ENCODE results near the gene SCG5. TPM values are rescaled to one million over a fixed set of nuclear protein-coding genes. Genes with fewer than 3 reads are reported as not detected.

Gene SCG5
- total RNA-seq, 1 donor from 2014 or later, result not detected

- intact Hi-C loops (cut with DNase I), result loop anchor here (10.0 kb wide), 1 partner anchor 478 kb away; no protein-coding TSS in a partner anchor
- DNase-seq (ENCODE audit: missing footprints) (no peak), ATAC-seq (no peak)
These were observed 15.0 kb downstream of the SCG5 start for GRCh38 chr15:32656496-32656895.

GRCh38 chr15:32657198-32657883, 15.8 kb downstream of the SCG5 start:
- no peak for ATAC-seq
- no peak for DNase-seq (ENCODE audit: missing footprints)
- intact Hi-C loops (cut with DNase I), result loop anchor here (10.0 kb wide), 1 partner anchor 477 kb away; no protein-coding TSS in a partner anchor

DNA sequence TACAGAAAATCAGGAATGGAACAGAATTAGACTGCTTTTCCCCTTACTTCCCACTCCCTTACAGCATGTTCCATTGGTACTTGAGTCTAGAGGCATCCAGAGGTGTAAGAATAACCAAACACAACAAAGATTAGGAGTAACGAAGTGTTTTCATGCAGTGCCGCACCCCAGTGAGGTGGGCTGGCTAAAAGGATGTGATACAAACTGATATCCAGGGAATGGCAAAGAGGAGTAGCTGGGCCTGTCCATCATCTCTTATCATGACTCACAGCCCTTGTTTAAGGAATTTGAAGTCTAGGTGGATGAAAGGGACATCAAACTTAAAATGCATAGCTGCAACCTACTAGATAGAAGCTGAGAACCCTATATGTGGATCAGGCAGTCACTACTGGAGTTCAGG, 16.4 kb downstream of the SCG5 start:
- no peak for ATAC-seq
- intact Hi-C loops (cut with DNase I), result loop anchor here (10.0 kb wide), 1 partner anchor 477 kb away; no protein-coding TSS in a partner anchor
- DNase-seq (ENCODE audit: missing footprints), result no peak

- no peak for DNase-seq (ENCODE audit: missing footprints)
- peak; percentile 54 for ATAC-seq
- intact Hi-C loops (cut with DNase I), result loop anchor here (10.0 kb wide), 2 partner anchors 295 to 475 kb away; no protein-coding TSS in a partner anchor
These were observed 18.0 kb downstream of the SCG5 start for GRCh38 chr15:32659340-32660155.

DNA sequence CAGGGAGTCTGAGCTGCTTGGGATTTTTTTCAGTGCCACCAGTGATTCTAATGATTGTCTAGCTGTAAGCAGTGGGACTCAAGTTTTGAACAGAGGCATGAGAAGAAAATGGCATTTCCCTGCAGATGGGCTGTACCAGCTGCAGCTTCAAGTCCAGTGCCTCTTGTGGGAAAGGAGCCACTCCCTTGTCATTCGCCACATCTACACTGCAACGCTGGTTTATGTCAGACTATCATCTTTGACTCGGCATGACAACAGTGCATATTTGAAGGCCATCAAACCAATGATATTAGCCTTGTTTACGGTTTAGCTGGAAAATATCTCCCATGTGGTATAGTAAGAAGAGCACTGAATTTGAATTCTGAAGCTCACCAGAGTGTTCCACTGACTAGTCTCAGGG, 22.2 kb downstream of the SCG5 start:
- ATAC-seq, result no peak
- intact Hi-C loops (cut with DNase I), result loop anchor here (2.0 to 10.0 kb wide), 2 partner anchors 291 to 331 kb away; no protein-coding TSS in a partner anchor
- no peak for DNase-seq (ENCODE audit: missing footprints)

DNA sequence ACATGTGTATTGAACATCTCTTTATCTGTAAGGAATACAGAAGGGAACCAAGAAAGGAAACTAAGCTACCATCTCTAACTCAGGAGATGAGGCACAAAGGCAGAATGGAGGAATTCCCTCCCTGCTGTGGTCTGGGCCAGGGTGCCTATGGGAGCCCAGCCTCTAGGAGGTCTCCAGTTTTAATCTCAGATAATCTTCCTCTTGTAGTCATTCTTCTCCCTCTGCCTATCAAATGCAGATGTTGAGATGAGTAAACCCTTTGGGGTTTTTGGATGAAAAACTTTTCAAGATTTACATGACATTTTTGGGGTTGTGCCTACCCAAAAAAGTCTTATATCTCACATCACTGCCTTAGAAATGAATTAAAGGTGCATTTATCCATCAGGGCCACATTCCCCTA, 23.3 kb downstream of the SCG5 start:
- DNase-seq (ENCODE audit: missing footprints), result no peak
- intact Hi-C loops (cut with DNase I), result loop anchor here (10.0 kb wide), 1 partner anchor 290 kb away; no protein-coding TSS in a partner anchor
- ATAC-seq, result no peak

DNA sequence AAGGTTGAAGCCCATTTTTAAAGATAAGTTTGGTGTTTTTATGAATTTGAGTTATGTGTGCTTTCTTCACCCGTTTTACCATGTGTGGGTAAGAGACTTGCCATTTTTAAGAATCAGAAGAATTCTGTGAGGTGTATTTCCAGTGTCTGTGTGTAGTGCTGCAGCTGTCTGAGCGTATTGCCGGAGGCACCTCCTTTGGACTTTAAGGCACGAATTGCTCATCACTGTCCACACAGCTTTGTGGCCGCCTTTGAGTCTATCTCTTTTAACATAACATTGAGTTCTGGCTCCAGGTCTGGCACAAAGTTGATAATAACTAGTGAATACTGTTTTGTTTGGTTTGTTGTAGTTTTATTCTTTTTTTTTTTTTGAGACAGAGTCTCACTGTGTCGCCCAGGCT, 25.8 kb downstream of the SCG5 start:
- DNase-seq (ENCODE audit: missing footprints) (no peak), ATAC-seq (no peak)
- intact Hi-C loops (cut with DNase I), result loop anchor here (10.0 kb wide), 1 partner anchor 287 kb away; no protein-coding TSS in a partner anchor

DNA sequence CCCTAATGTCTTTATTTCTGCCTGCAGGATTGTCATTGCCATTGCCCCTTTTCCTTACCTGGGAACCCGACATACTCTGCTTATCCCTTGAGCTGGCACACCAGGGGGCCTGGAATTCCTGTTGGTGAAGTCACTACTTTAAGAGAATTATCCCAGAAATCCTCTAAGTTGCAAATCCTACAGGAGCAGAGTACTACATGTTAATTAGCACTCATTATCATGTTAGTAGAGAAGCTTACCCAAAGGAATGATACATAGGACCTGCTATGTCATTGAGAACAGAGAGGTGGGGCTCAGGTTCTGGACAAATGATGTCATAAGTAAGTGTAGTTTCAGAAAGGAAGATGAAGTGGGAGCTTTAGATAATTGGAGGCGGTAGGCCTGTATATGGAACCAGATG, 27.4 kb downstream of the SCG5 start:
- DNase-seq (ENCODE audit: missing footprints), result no peak
- intact Hi-C loops (cut with DNase I), result loop anchor here (10.0 kb wide), 1 partner anchor 286 kb away; no protein-coding TSS in a partner anchor
- ATAC-seq, result no peak

DNA sequence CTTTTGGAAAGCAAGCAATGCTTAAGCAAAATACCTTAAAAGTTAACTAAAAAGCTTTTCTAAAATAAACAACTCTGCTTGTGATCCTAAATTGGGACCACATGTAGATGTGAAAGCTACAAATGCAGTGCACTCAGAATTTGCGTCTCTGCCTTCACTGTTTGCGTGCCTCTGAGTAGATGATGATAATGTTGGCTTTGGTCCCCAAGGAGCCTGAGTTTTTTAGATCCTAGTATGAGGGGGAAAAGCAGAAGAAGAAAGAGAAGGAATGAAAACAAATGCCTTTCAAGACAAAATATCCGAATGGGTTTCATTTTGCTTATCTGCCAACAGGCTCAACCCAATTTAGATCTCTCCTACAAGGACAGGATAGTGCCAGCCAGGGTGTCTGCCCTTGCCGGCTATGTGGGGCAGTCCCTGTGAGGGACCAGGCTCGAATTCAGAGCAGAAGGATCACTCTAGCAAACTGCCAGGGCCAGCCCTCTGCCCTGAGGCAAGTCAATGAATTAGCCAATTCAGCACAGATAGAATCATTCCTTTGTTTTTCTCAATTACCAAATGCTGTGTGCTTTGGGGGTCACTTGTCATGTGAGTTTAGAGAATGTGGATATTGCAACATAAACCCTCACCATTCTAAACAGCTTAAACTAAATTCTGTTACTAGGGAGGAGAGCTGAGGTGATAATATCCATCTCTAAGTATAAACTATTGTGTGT, 28.5 kb downstream of the SCG5 start:
- intact Hi-C loops (cut with DNase I), result loop anchor here (10.0 kb wide), 1 partner anchor 285 kb away; no protein-coding TSS in a partner anchor
- ATAC-seq, result peak; percentile 46
- DNase-seq (ENCODE audit: missing footprints), result no peak

- intact Hi-C loops (cut with DNase I), result no loop called here
- ATAC-seq (no peak), DNase-seq (ENCODE audit: missing footprints) (no peak)
These were observed 29.1 kb downstream of the SCG5 start for GRCh38 chr15:32670623-32671022.

- DNase-seq (ENCODE audit: missing footprints), result no peak
- ATAC-seq, result no peak
- intact Hi-C loops (cut with DNase I), result no loop called here
These were observed 30.1 kb downstream of the SCG5 start for GRCh38 chr15:32671339-32672325.

- DNase-seq (ENCODE audit: missing footprints) (no peak), ATAC-seq (no peak)
- intact Hi-C loops (cut with DNase I), result no loop called here
These were observed 33.2 kb downstream of the SCG5 start for GRCh38 chr15:32674681-32675080.

- intact Hi-C loops (cut with DNase I), result no loop called here
- DNase-seq (ENCODE audit: missing footprints) (no peak), ATAC-seq (no peak)
These were observed 34.0 kb downstream of the SCG5 start for GRCh38 chr15:32675466-32675865.

- ATAC-seq (no peak), DNase-seq (ENCODE audit: missing footprints) (no peak)
- intact Hi-C loops (cut with DNase I), result no loop called here
These were observed 34.7 kb downstream of the SCG5 start for GRCh38 chr15:32676169-32676568.

DNA sequence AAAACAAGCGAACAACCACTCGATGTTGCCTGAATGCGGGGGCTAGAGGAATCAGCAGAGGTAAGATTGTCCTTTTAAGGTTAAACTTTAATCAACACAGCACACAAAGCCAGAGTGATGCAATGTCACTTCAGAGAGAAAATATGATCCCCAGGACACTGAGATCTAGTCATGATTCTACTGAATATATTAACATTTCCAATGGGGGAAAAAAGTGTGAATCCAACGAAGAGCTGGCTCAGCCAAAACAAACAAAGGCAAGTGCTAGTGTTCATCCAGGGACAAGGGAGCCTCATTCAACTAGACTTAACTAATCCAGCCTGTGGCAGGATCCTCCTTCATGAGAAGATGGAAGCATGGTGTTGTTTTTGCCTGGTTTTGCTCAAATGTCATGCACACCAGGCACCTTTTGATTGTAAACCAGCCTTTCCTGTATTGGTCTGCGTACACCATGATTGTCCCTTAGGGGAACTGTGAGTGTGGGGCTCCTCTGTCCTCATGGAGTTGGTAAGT, 35.8 kb downstream of the SCG5 start:
- no peak for DNase-seq (ENCODE audit: missing footprints)
- intact Hi-C loops (cut with DNase I), result no loop called here
- ATAC-seq, result no peak

GRCh38 chr15:32679298-32679690, 37.8 kb downstream of the SCG5 start:
- intact Hi-C loops (cut with DNase I), result no loop called here
- ATAC-seq, result no peak
- DNase-seq (ENCODE audit: missing footprints), result no peak

- intact Hi-C loops (cut with DNase I), result no loop called here
- ATAC-seq (no peak), DNase-seq (ENCODE audit: missing footprints) (no peak)
These were observed 41.1 kb downstream of the SCG5 start for GRCh38 chr15:32682569-32682968.
